ENCODE data around the gene PANX3. TPM values are rescaled to one million over a fixed set of nuclear protein-coding genes. Genes with fewer than 3 reads are reported as not detected.

Gene PANX3
- total RNA-seq, 2 experiments from 2014 or later, result not detected

DNA sequence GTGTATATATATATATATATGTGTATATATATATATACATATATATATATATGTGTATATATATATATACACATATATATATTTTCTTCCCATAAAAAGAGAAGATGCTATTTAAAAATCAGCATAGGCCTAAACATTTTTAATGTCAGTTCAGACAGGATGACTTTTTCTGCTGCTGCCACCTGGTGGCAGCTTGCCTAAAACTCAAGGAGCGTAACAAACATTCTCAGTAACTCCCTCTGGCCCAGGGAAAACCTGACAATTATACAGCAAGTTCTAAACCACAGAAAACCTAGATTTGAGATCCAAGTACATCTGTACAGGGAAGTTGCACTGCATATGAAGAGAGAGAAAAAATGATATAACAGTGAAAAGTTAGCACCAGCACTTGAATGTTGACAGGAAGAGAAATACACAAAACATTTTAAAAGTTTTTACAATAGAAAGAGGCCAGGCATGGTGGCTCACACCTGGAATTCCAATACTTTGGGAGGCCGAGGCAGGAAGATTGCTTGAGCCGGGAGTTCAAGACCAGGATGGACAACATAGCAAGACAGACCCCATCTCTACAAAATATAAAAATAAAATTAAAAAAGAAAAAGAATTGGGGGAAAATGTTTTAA is 24.9 kb upstream of the PANX3 start:
- Mint-ChIP-seq H3K4me3 (no peak overlapping the region), H3K36me3 (ENCODE audit: low read depth) (no peaks in the 10 kb centered on the region), H3K4me1 (ENCODE audit: low read depth) (no peaks in the 10 kb centered on the region), H3K27ac (no peak overlapping the region), H3K27me3 (peaks cover 37% of the 10 kb centered on the region), H3K9me3 (no peaks in the 10 kb centered on the region)
- Histone ChIP-seq H3K27me3 (ENCODE audit: control insufficient read depth in 1 of 2, insufficient read depth in 2 of 2, low read length in 2 of 2) (peaks cover 0 to 3% of the 10 kb centered on the region in 2 experiments), H3K27ac (ENCODE audit: low read depth in 1 of 2, low read length in 2 of 2) (no peak overlapping the region), H3K9me3 (ENCODE audit: control insufficient read depth in 1 of 2, insufficient read depth in 1 of 2, low read length in 2 of 2) (no peaks in the 10 kb centered on the region), H3K36me3 (ENCODE audit: insufficient read depth, low read length) (no peaks in the 10 kb centered on the region), H3K4me3 (ENCODE audit: low read length) (no peak overlapping the region), H3K4me1 (ENCODE audit: insufficient read depth, low read length) (no peaks in the 10 kb centered on the region)
- ATAC-seq (ENCODE audit: poor library complexity), result no peak
- TF ChIP-seq, protein P1, sequence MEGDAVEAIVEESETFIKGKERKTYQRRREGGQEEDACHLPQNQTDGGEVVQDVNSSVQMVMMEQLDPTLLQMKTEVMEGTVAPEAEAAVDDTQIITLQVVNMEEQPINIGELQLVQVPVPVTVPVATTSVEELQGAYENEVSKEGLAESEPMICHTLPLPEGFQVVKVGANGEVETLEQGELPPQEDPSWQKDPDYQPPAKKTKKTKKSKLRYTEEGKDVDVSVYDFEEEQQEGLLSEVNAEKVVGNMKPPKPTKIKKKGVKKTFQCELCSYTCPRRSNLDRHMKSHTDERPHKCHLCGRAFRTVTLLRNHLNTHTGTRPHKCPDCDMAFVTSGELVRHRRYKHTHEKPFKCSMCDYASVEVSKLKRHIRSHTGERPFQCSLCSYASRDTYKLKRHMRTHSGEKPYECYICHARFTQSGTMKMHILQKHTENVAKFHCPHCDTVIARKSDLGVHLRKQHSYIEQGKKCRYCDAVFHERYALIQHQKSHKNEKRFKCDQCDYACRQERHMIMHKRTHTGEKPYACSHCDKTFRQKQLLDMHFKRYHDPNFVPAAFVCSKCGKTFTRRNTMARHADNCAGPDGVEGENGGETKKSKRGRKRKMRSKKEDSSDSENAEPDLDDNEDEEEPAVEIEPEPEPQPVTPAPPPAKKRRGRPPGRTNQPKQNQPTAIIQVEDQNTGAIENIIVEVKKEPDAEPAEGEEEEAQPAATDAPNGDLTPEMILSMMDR (IDR thresholded peaks at IDR 0.05), result peak; percentile 73
- DNase-seq, result peak in 13 of 14 experiments; percentile 5 to 59 (median 28)
- ChIA-PET CTCF (interaction anchor here (0.6 to 1.4 kb wide), 7 partner anchors 9 to 1046 kb away, joined by 3 to 6 read pairs (median 3); no protein-coding TSS in a partner anchor), POLR2A (no interaction called here)
- intact Hi-C loops (cut with DNase I, micrococcal nuclease), result loop anchor here in 1 of 2 experiments (2.0 to 5.0 kb wide), 2 partner anchors 172 to 514 kb away; no protein-coding TSS in a partner anchor

- Histone ChIP-seq H3K27me3 (ENCODE audit: control insufficient read depth in 1 of 2, insufficient read depth in 2 of 2, low read length in 2 of 2) (peaks cover 5 to 12% of the 10 kb centered on the region in 2 experiments), H3K4me3 (ENCODE audit: low read length) (no peak overlapping the region), H3K36me3 (ENCODE audit: insufficient read depth, low read length) (no peaks in the 10 kb centered on the region), H3K27ac (ENCODE audit: low read depth in 1 of 2, low read length in 2 of 2) (no peak overlapping the region), H3K9me3 (ENCODE audit: control insufficient read depth in 1 of 2, insufficient read depth in 1 of 2, low read length in 2 of 2) (no peaks in the 10 kb centered on the region), H3K4me1 (ENCODE audit: insufficient read depth, low read length) (no peaks in the 10 kb centered on the region)
- Mint-ChIP-seq H3K36me3 (ENCODE audit: low read depth) (no peaks in the 10 kb centered on the region), H3K4me3 (no peak overlapping the region), H3K27ac (no peak overlapping the region), H3K4me1 (ENCODE audit: low read depth) (no peaks in the 10 kb centered on the region), H3K9me3 (no peaks in the 10 kb centered on the region), H3K27me3 (peaks cover 43% of the 10 kb centered on the region)
- TF ChIP-seq, protein P1 (IDR thresholded peaks at IDR 0.05), result no peak
- ATAC-seq (ENCODE audit: poor library complexity) (no peak), DNase-seq (no peak)
- intact Hi-C loops (cut with DNase I, micrococcal nuclease), result no loop called here
- POLR2A ChIA-PET, result no interaction called here
- CTCF ChIA-PET, result no interaction called here
Observed at GRCh38 chr11:124591430-124591829, 19.8 kb upstream of the PANX3 start.

GRCh38 chr11:124592627-124593026 is 18.6 kb upstream of the PANX3 start:
- CTCF ChIA-PET, result no interaction called here
- H3K4me1 Mint-ChIP-seq (ENCODE audit: low read depth), result no peaks in the 10 kb centered on the region

More at GRCh38 chr11:124592627-124593026, 18.6 kb upstream of the PANX3 start:
- Mint-ChIP-seq H3K9me3 (no peaks in the 10 kb centered on the region), H3K27ac (no peak overlapping the region), H3K4me3 (no peak overlapping the region), H3K27me3 (peaks cover 46% of the 10 kb centered on the region), H3K36me3 (ENCODE audit: low read depth) (no peaks in the 10 kb centered on the region)
- ATAC-seq (ENCODE audit: poor library complexity) (no peak), DNase-seq (no peak)
- intact Hi-C loops (cut with DNase I, micrococcal nuclease), result no loop called here
- no peak overlapping the region for H3K27ac ChIP-seq (ENCODE audit: low read depth in 1 of 2, low read length in 2 of 2)
- H3K4me3 ChIP-seq (ENCODE audit: low read length), result no peak overlapping the region
- H3K4me1 ChIP-seq (ENCODE audit: insufficient read depth, low read length), result no peaks in the 10 kb centered on the region
- POLR2A ChIA-PET, result no interaction called here
- TF ChIP-seq, protein P1 (IDR thresholded peaks at IDR 0.05), result no peak
- H3K27me3 ChIP-seq (ENCODE audit: control insufficient read depth in 1 of 2, insufficient read depth in 2 of 2, low read length in 2 of 2), result peaks cover 3 to 17% of the 10 kb centered on the region in 2 experiments
- H3K9me3 ChIP-seq (ENCODE audit: control insufficient read depth in 1 of 2, insufficient read depth in 1 of 2, low read length in 2 of 2), result no peaks in the 10 kb centered on the region
- H3K36me3 ChIP-seq (ENCODE audit: insufficient read depth, low read length), result no peaks in the 10 kb centered on the region

All from CD4-positive, alpha-beta T cell (primary cell).